HepG2 (cell line): ENCODE measurements around the gene NELFB. TPM values are rescaled to one million over a fixed set of nuclear protein-coding genes. Genes with fewer than 3 reads are reported as not detected.

Source experiments
- ARID2 ChIP-seq: sonication (generic); formaldehyde crosslinking; IDR thresholded peaks from 2 replicates; pipeline ENCODE4 v1.8.1; 2022; ENCODE audit warnings: mild to moderate bottlenecking, missing genetic modification reagents, borderline replicate concordance
- ASH2L ChIP-seq: fragments of 300-600, 200-600 bp; sonication (generic); IDR thresholded peaks from 2 replicates; pipeline ENCODE4 v1.7.0; 2017; ENCODE audit warnings: low read depth, mild to moderate bottlenecking, moderate library complexity, mixed read lengths, low read length; ENCODE audit not compliant: insufficient read length
- CEBPB ChIP-seq: IDR thresholded peaks from 2 replicates; pipeline ENCODE4 v1.6.1; 2011; ENCODE audit warnings: low read depth, low read length, improper control_type of control experiment, borderline replicate concordance
- DNMT3B ChIP-seq: conservative IDR thresholded peaks from 2 replicates; pipeline ENCODE4 v1.6.1; 2016; ENCODE audit warnings: missing biosample characterization, control low read depth
- DRAP1 ChIP-seq: IDR thresholded peaks from 2 replicates; pipeline ENCODE4 v1.6.1; 2016; ENCODE audit warnings: missing genetic modification reagents, missing compliant biosample characterization
- FOXO1 ChIP-seq: sonication (generic); formaldehyde crosslinking; IDR thresholded peaks from 2 replicates; pipeline ENCODE4 v1.4.0; 2020; ENCODE audit warnings: missing genetic modification reagents
- KDM4B ChIP-seq: sonication (generic); formaldehyde crosslinking; IDR thresholded peaks from 2 replicates; pipeline ENCODE4 v1.4.0; 2020; ENCODE audit warnings: missing genetic modification reagents
- KLF16 ChIP-seq, 2 experiments: sonication (generic) in 1 of 2; formaldehyde crosslinking in 1 of 2; IDR thresholded peaks; 2 replicates each; pipeline versions ENCODE4 v1.6.1 to v1.8.0; 2016 to 2023; ENCODE audit warnings: missing genetic modification reagents in 2 of 2, missing compliant biosample characterization in 1 of 2
- MED8 ChIP-seq: sonication (generic); formaldehyde crosslinking; IDR thresholded peaks from 2 replicates; pipeline ENCODE4 v1.8.1; 2023; ENCODE audit warnings: mild to moderate bottlenecking, missing genetic modification reagents; ENCODE audit not compliant: insufficient replicate concordance
- MEF2D ChIP-seq: sonication (generic); formaldehyde crosslinking; IDR thresholded peaks from 2 replicates; pipeline ENCODE4 v1.5.1; 2020; ENCODE audit warnings: mild to moderate bottlenecking, missing genetic modification reagents
- NFKBIZ ChIP-seq: IDR thresholded peaks from 2 replicates; pipeline ENCODE4 v1.6.1; 2018; ENCODE audit warnings: missing genetic modification reagents, missing compliant biosample characterization
- NFYB ChIP-seq: sonication (generic); formaldehyde crosslinking; IDR thresholded peaks from 2 replicates; pipeline ENCODE4 v1.4.0; 2020; ENCODE audit warnings: missing genetic modification reagents
- RBM22 ChIP-seq: fragments of 200-400 bp; formaldehyde crosslinking; optimal IDR thresholded peaks from 2 replicates; pipeline ENCODE3; 2017; ENCODE audit warnings: mild to moderate bottlenecking, low read length, moderate library complexity
- SOX6 ChIP-seq, 2 experiments: fragments of 450-650 bp in 1 of 2; sonication (generic) in 1 of 2; formaldehyde crosslinking in 1 of 2; IDR thresholded peaks; 2 replicates each; pipeline versions ENCODE4 v1.4.0 to v1.6.1; 2017 to 2020; ENCODE audit warnings: antibody characterized with exemption in 1 of 2, mild to moderate bottlenecking in 1 of 2, missing genetic modification reagents in 1 of 2
- STAG1 ChIP-seq: sonication (generic); formaldehyde crosslinking; IDR thresholded peaks from 2 replicates; pipeline ENCODE4 v1.4.0; 2020; ENCODE audit warnings: missing genetic modification reagents
- ZBTB3 ChIP-seq: sonication (generic); formaldehyde crosslinking; IDR thresholded peaks from 2 replicates; pipeline ENCODE4 v1.4.0; 2020; ENCODE audit warnings: low read depth, mild to moderate bottlenecking, moderate library complexity, missing genetic modification reagents, borderline replicate concordance
- ZEB1 ChIP-seq: IDR thresholded peaks from 2 replicates; pipeline ENCODE4 v1.6.1; 2012; ENCODE audit warnings: mild to moderate bottlenecking, low read depth, inconsistent platforms; ENCODE audit not compliant: insufficient replicate concordance
- ZNF18 ChIP-seq: sonication (generic); formaldehyde crosslinking; IDR thresholded peaks from 2 replicates; pipeline ENCODE4 v1.8.0; 2022; ENCODE audit warnings: mild to moderate bottlenecking, missing genetic modification reagents; ENCODE audit not compliant: insufficient replicate concordance
- ZNF260 ChIP-seq: sonication (generic); formaldehyde crosslinking; IDR thresholded peaks from 2 replicates; pipeline ENCODE4 v1.4.0; 2020; ENCODE audit warnings: missing genetic modification reagents, low read depth, mild to moderate bottlenecking, borderline replicate concordance
- ZNF326 ChIP-seq: sonication (generic); formaldehyde crosslinking; IDR thresholded peaks from 2 replicates; pipeline ENCODE4 v1.4.0; 2020; ENCODE audit warnings: missing genetic modification reagents, borderline replicate concordance
- ZNF530 ChIP-seq: sonication (generic); formaldehyde crosslinking; IDR thresholded peaks from 2 replicates; pipeline ENCODE4 v1.5.0; 2020; ENCODE audit warnings: low read depth, mild to moderate bottlenecking, missing genetic modification reagents
- ZNF547 ChIP-seq: sonication (generic); formaldehyde crosslinking; IDR thresholded peaks from 2 replicates; pipeline ENCODE4 v1.5.1; 2020; ENCODE audit warnings: mild to moderate bottlenecking, missing genetic modification reagents
- ZNF550 ChIP-seq: sonication (generic); formaldehyde crosslinking; IDR thresholded peaks from 2 replicates; pipeline ENCODE4 v1.4.0; 2020; ENCODE audit warnings: mild to moderate bottlenecking, missing genetic modification reagents, borderline replicate concordance
- ZNF784 ChIP-seq: sonication (generic); formaldehyde crosslinking; IDR thresholded peaks from 2 replicates; pipeline ENCODE4 v1.5.1; 2020; ENCODE audit warnings: missing genetic modification reagents, mild to moderate bottlenecking, borderline replicate concordance
- ZUFSP ChIP-seq: sonication (generic); formaldehyde crosslinking; IDR thresholded peaks from 2 replicates; pipeline ENCODE4 v1.9.0; 2021; ENCODE audit warnings: missing genetic modification reagents, mild to moderate bottlenecking, borderline replicate concordance
- polyA plus RNA-seq, 8 experiments: library from polyadenylated mRNA; depleted of rRNA in 3 of 8; stranded (reverse) in 7 of 8; unstranded in 1 of 8; fragments of >200 nt; fragmentation: Illumina TruSeq in 4 of 8; extraction: Trizol in 4 of 8; gene quantifications; 2 replicates each; pipeline versions ENCODE4 v1.2.1 to v1.2.3, GENCODE V29; 2011 to 2016; ENCODE audit warnings: low read depth in 4 of 8, missing spikeins in 1 of 8, mixed read lengths in 1 of 8; ENCODE audit not compliant: insufficient read depth in 1 of 8
- total RNA-seq, 5 experiments: library from RNA; depleted of rRNA; stranded (reverse); fragments of >200 nt; fragmentation: Illumina TruSeq; extraction: Trizol; gene quantifications; 2 replicates each; pipeline ENCODE4 v1.2.3, GENCODE V29; 2016; ENCODE audit warnings: low read depth in 1 of 5

Gene NELFB
- total and polyA plus RNA-seq, 2 of the 13 experiments (the other 11 are each of a cell fraction or from before 2014, with no cell fraction given), result 26.5 to 45.8 TPM

- TF ChIP-seq KLF16 (CRISPR knock-in tag; IDR thresholded peaks at IDR 0.05), result 0 out of 4 replicates have a peak, but pooled peaks of 1 of the 2 experiments have one; percentile 20
- TF ChIP-seq RBM22, result peak; percentile 28
- no peak for TF ChIP-seq STAG1 (CRISPR knock-in tag)
- TF ChIP-seq ARID2, result no peak
- TF ChIP-seq NFKBIZ (CRISPR knock-in tag), result peak; percentile 34; the same call in 1 of the 2 replicates
- no peak for TF ChIP-seq DNMT3B (CRISPR knock-in tag)
- TF ChIP-seq FOXO1 (CRISPR knock-in tag), result no peak; the same call in 1 of the 2 replicates
- no peak for TF ChIP-seq ZBTB3
- no peak for TF ChIP-seq ZNF326 (CRISPR knock-in tag)
- TF ChIP-seq ZNF784 (CRISPR knock-in tag), result no peak
- no peak for TF ChIP-seq KDM4B
- peak; percentile 86 for TF ChIP-seq ZNF18
- no peak for TF ChIP-seq CEBPB
- TF ChIP-seq ZNF530 (CRISPR knock-in tag), result no peak
- TF ChIP-seq MEF2D (CRISPR knock-in tag), result no peak
- TF ChIP-seq ZNF550 (CRISPR knock-in tag), result no peak
- TF ChIP-seq ZUFSP, result no peak
- TF ChIP-seq ASH2L, result peak; percentile 19
- TF ChIP-seq ZEB1, result no peak
- no peak for TF ChIP-seq MED8 (CRISPR knock-in tag)
- no peak for TF ChIP-seq ZNF260 (CRISPR knock-in tag)
- TF ChIP-seq NFYB, result no peak
- no peak for TF ChIP-seq ZNF547 (CRISPR knock-in tag)
- peak; percentile 39; the same call in 1 of the 2 replicates for TF ChIP-seq DRAP1 (CRISPR knock-in tag)
- TF ChIP-seq SOX6 (IDR thresholded peaks at IDR 0.05), result no peak
- TF ChIP-seq SOX6 (CRISPR knock-in tag; IDR thresholded peaks at IDR 0.05), result peak; percentile 38; the same call in 1 of the 2 replicates
Measured at GRCh38 chr9:137218754-137219271, 36.3 kb upstream of the NELFB start (continued).
